ENCODE results near the gene ESX1.

- TF ChIP-seq POLR2A (IDR thresholded peaks at IDR 0.05; ENCODE audit: low read depth, low read length) (no peak), CTCF (conservative IDR thresholded peaks at IDR 0.05; ENCODE audit: low read depth, low read length) (no peak), CHD1 (IDR thresholded peaks at IDR 0.05; ENCODE audit: low read depth, low read length) (no peak), RAD21 (IDR thresholded peaks at IDR 0.05; ENCODE audit: low read length) (no peak), MXI1 (IDR thresholded peaks at IDR 0.05; ENCODE audit: borderline replicate concordance, low read depth, low read length) (no peak), CEBPB (IDR thresholded peaks at IDR 0.05; ENCODE audit: low read depth, low read length) (no peak), MAZ (IDR thresholded peaks at IDR 0.05; ENCODE audit: borderline replicate concordance, low read depth, low read length) (no peak)
Observed at GRCh38 chrX:104295636-104296035, 40.9 kb upstream of the ESX1 start.

Data from IMR-90 (cell line).